ENCODE measurements around the gene NKG7.

GRCh38 chr19:51333836-51334460, 38.5 kb downstream of the NKG7 start:
- no peak for TF ChIP-seq CTCF (IDR thresholded peaks at IDR 0.05)
- TF ChIP-seq EP300 (IDR thresholded peaks at IDR 0.05): no peak
- no peak for TF ChIP-seq POLR2A (IDR thresholded peaks at IDR 0.05)
